ENCODE measurements around the gene ABO.

- TF ChIP-seq CTCF (IDR thresholded peaks at IDR 0.05; ENCODE audit: borderline replicate concordance, extremely low read depth, low read length, poor library complexity, severe bottlenecking) (no peak), EZH2 (IDR thresholded peaks at IDR 0.05; ENCODE audit: borderline replicate concordance, low read depth, low read length, severe bottlenecking) (no peak)
These were observed 6.5 kb downstream of the ABO start for GRCh38 chr9:133268335-133269056.
